Lower leg skin (tissue), 3 donors: Measurements from ENCODE around the gene HIPK2.

Experiments used
- POLR2A ChIP-seq, 2 donors: fragments of 450-650 bp; IDR thresholded peaks; one replicate each; pipeline ENCODE4 v1.6.1; 2016 to 2017; ENCODE audit warnings: antibody characterized with exemption in 2 of 2, mild to moderate bottlenecking in 1 of 2, moderate library complexity in 1 of 2
- TF ChIP-seq, protein P1 (sequence below), 3 donors: fragments of 450-650 bp; IDR thresholded peaks; one replicate each; pipeline ENCODE4 v1.5.1; 2016; ENCODE audit warnings: antibody characterized with exemption in 3 of 3, mild to moderate bottlenecking in 3 of 3, moderate library complexity in 2 of 3

DNA sequence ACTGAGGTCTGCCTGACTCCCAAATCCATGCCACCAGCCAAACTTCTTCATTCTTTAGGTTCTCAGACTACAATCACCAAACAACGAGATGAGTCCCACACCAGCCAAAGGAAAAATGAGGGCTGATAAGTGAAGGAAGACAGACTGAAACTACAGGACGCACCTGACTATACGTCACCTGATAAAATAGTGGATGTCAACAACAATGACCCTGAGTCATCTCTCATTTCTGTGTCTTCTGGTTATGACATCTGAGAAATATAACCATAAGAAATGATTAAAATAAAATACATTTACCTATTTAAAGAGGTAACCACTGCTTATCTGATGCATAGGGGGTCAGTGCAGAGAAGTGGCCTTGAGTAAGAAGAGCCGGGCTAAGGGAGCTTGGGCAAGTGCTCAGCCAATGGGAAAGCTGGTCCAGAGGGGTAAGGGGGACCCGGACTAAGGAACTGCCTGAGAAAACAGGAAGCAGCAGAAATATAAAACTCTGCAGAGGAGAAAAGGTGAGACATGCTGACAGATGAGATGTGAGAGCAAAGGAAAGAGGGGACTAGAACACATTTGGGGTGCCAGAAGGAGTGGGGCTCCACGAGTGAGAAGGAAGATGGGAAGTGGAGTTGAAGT lies 51.8 kb downstream of the HIPK2 start:
- TF ChIP-seq, protein P1, sequence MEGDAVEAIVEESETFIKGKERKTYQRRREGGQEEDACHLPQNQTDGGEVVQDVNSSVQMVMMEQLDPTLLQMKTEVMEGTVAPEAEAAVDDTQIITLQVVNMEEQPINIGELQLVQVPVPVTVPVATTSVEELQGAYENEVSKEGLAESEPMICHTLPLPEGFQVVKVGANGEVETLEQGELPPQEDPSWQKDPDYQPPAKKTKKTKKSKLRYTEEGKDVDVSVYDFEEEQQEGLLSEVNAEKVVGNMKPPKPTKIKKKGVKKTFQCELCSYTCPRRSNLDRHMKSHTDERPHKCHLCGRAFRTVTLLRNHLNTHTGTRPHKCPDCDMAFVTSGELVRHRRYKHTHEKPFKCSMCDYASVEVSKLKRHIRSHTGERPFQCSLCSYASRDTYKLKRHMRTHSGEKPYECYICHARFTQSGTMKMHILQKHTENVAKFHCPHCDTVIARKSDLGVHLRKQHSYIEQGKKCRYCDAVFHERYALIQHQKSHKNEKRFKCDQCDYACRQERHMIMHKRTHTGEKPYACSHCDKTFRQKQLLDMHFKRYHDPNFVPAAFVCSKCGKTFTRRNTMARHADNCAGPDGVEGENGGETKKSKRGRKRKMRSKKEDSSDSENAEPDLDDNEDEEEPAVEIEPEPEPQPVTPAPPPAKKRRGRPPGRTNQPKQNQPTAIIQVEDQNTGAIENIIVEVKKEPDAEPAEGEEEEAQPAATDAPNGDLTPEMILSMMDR (IDR thresholded peaks at IDR 0.05): no peak
- TF ChIP-seq POLR2A (IDR thresholded peaks at IDR 0.05): no peak
